K562 (cell line): ENCODE results near the gene SYMPK. TPM values are rescaled to one million over a fixed set of nuclear protein-coding genes. Genes with fewer than 3 reads are reported as not detected.
A peak's percentile ranks its signal among the peaks of the same experiment; 100 is the strongest.

ENCODE experiments used
- AFF1 ChIP-seq, 2 experiments: fragments of 450-650 bp; IDR thresholded peaks; 2 replicates each; pipeline ENCODE4 v1.6.1; 2018; ENCODE audit warnings: mild to moderate bottlenecking in 2 of 2, low read depth in 1 of 2; ENCODE audit not compliant: partially characterized antibody in 2 of 2
- ATF7 ChIP-seq: fragments of 450-650 bp; IDR thresholded peaks from 2 replicates; pipeline ENCODE4 v1.7.1; 2014; ENCODE audit warnings: mild to moderate bottlenecking, moderate library complexity
- CBX3 ChIP-seq, 2 experiments: IDR thresholded peaks; 1 replicate in 1 of 2; 2 replicates in 1 of 2; pipeline ENCODE4 v1.6.1; 2012; ENCODE audit warnings: inconsistent platforms in 2 of 2, low read length in 2 of 2, borderline replicate concordance in 1 of 2, control low read depth in 1 of 2
- DACH1 ChIP-seq: fragments of 450-650 bp; IDR thresholded peaks from 2 replicates; pipeline ENCODE4 v1.6.1; 2018; ENCODE audit not compliant: partially characterized antibody
- EGR1 ChIP-seq: fragments of 450-650 bp; conservative IDR thresholded peaks from 2 replicates; pipeline ENCODE4 v1.6.1; 2017; ENCODE audit warnings: mild to moderate bottlenecking
- EP300 ChIP-seq: IDR thresholded peaks from 2 replicates; pipeline ENCODE4 v1.6.1; 2012; ENCODE audit warnings: low read length, improper control_type of control experiment
- FOSL1 ChIP-seq: fragments of 200-800 bp; sonication (Bioruptor generic); conservative IDR thresholded peaks from 2 replicates; pipeline ENCODE4 v1.6.1; 2016; ENCODE audit warnings: missing genetic modification characterization, missing compliant biosample characterization
- IRF9 ChIP-seq: fragments of 450-650 bp; IDR thresholded peaks from 2 replicates; pipeline ENCODE4 v1.6.1; 2016; ENCODE audit warnings: missing biosample characterization, missing genetic modification characterization
- JUND ChIP-seq, 2 experiments: IDR thresholded peaks; 2 replicates in 1 of 2; 3 replicates in 1 of 2; pipeline ENCODE4 v1.6.1; 2011; ENCODE audit warnings: borderline replicate concordance in 2 of 2, low read depth in 2 of 2, low read length in 2 of 2, improper control_type of control experiment in 1 of 2, missing biosample characterization in 1 of 2, missing genetic modification characterization in 1 of 2, missing genetic modification reagents in 1 of 2
- KDM1A ChIP-seq, 2 experiments: fragments of 450-650 bp; IDR thresholded peaks; 2 replicates each; pipeline ENCODE4 v1.6.1; 2016; ENCODE audit warnings: mild to moderate bottlenecking in 2 of 2
- NCOR1 ChIP-seq: fragments of 450-650 bp; IDR thresholded peaks from 2 replicates; pipeline ENCODE4 v1.6.1; 2016; ENCODE audit warnings: mild to moderate bottlenecking, moderate library complexity
- PRDM10 ChIP-seq: fragments of 450-650 bp; IDR thresholded peaks from 2 replicates; pipeline ENCODE4 v1.6.1; 2018; ENCODE audit not compliant: partially characterized antibody
- SRSF1 ChIP-seq: fragments of 200-400 bp; formaldehyde crosslinking; IDR thresholded peaks from 2 replicates; pipeline ENCODE4 v1.6.1; 2017; ENCODE audit warnings: mild to moderate bottlenecking, low read depth, low read length, moderate library complexity
- TAL1 ChIP-seq: fragments of 450-650 bp; IDR thresholded peaks from 2 replicates; pipeline ENCODE4 v1.6.1; 2016; ENCODE audit warnings: mild to moderate bottlenecking
- TBL1XR1 ChIP-seq, 2 experiments: IDR thresholded peaks; 2 replicates each; pipeline ENCODE4 v1.6.1; 2012; ENCODE audit warnings: improper control_type of control experiment in 2 of 2, low read length in 2 of 2, mild to moderate bottlenecking in 1 of 2
- TCF3 ChIP-seq: sonication (generic); formaldehyde crosslinking; IDR thresholded peaks from 2 replicates; pipeline ENCODE4 v1.4.0; 2020; ENCODE audit warnings: mild to moderate bottlenecking, missing genetic modification reagents
- ZBTB12 ChIP-seq: fragments of 250-450 bp; sonication (Bioruptor Pico); IDR thresholded peaks from 2 replicates; pipeline ENCODE4 v1.4.0; 2020
- ZNF444 ChIP-seq: fragments of 250-450 bp; sonication (Bioruptor Pico); IDR thresholded peaks from 2 replicates; pipeline ENCODE4 v1.4.0; 2020; ENCODE audit warnings: mild to moderate bottlenecking, moderate library complexity
- polyA plus RNA-seq, 8 experiments: library from polyadenylated mRNA; depleted of rRNA in 4 of 8; stranded (reverse) in 5 of 8; unstranded in 3 of 8; fragments of >200 nt; fragmentation: Nextera tagmentation in 2 of 8; fragmentation: Illumina TruSeq in 1 of 8; extraction: Ambion mirVana in 2 of 8; extraction: Trizol in 1 of 8; gene quantifications; 2 replicates each; pipeline versions ENCODE4 v1.2.1 to v1.2.3, GENCODE V29; 2011 to 2014; ENCODE audit warnings: inconsistent platforms in 1 of 8, missing spikeins in 1 of 8
- total RNA-seq, 7 experiments: library from RNA; depleted of rRNA in 6 of 7; stranded (reverse); fragments of >200 nt in 6 of 7; fragmentation: Illumina TruSeq in 2 of 7; extraction: Trizol in 2 of 7; gene quantifications; 2 replicates each; pipeline versions ENCODE4 v1.2.1 to v1.2.3, GENCODE V29; 2011 to 2021; ENCODE audit warnings: low replicate concordance in 1 of 7

SYMPK gene
- total and polyA plus RNA-seq, 9 of the 15 experiments (the other 6 are each of a cell fraction or from before 2014, with no cell fraction given) = 0.73 to 95.5 (median 58.4) TPM

DNA sequence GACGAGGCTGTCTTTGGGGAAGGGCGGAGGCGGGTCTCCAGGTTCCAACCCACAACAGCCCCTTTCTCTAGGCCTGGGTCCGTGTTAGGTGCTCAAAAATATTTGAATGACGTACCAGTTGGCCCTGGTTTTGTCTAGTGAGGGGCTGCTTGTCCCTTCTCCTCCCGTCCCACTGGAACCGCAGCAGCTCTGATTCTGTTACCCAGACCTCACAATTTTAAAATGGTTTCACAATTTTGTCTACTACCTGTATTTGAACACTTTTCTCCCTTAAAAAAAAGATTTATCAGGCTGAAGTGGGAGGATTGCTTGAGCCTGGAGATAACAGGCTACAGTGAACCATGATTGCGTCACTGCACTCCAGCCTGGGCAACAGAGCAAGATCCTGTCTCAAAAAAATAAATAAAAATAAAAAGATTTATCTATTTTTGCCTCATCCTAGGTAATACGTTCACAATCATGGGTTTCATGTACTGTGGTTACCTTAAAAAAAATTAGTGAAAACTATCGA lies 24.3 kb upstream of the SYMPK start (continued):
- TF ChIP-seq TBL1XR1 (IDR thresholded peaks at IDR 0.05; ENCODE audit: low read length in 2 of 2) = peak in 1 of 2 experiments; percentile 7; a peak in 1 of 4 replicates
- TF ChIP-seq DACH1 = peak; percentile 33
- peak; percentile 90 for TF ChIP-seq ATF7
- TF ChIP-seq ZBTB12 (CRISPR knock-in tag) = peak; percentile 37; the same call in 1 of the 2 replicates
- no peak for TF ChIP-seq PRDM10
- TF ChIP-seq SRSF1 = no peak
- TF ChIP-seq ZNF444 = no peak
- no peak for TF ChIP-seq AFF1 (IDR thresholded peaks at IDR 0.05; ENCODE audit: low read depth in 1 of 2, partially characterized antibody in 2 of 2)
- TF ChIP-seq IRF9 (tag) = peak; percentile 84
- peak in 1 of 2 experiments; percentile 64; a peak in 1 of 3 replicates for TF ChIP-seq CBX3 (IDR thresholded peaks at IDR 0.05; ENCODE audit: borderline replicate concordance in 1 of 2, low read length in 2 of 2)
- peak; percentile 43; the same call in 1 of the 2 replicates for TF ChIP-seq NCOR1
- peak; percentile 88 to 91 for TF ChIP-seq KDM1A (IDR thresholded peaks at IDR 0.05)
- peak; percentile 54; the same call in 1 of the 2 replicates for TF ChIP-seq EP300
- TF ChIP-seq FOSL1 (tag) = peak; percentile 48; the same call in 1 of the 2 replicates
- TF ChIP-seq EGR1 = 0 out of 2 replicates have a peak, but pooled peaks have one; percentile 16
- TF ChIP-seq JUND (IDR thresholded peaks at IDR 0.05; ENCODE audit: borderline replicate concordance, low read depth, low read length) = peak; percentile 80
- TF ChIP-seq JUND (tag; IDR thresholded peaks at IDR 0.05; ENCODE audit: borderline replicate concordance, low read depth, low read length) = peak; percentile 36; the same call in 2 of the 3 replicates
- peak; percentile 52; the same call in 1 of the 2 replicates for TF ChIP-seq TAL1
- peak; percentile 49 for TF ChIP-seq TCF3 (CRISPR knock-in tag)
